ENCODE results near the gene SELENOT. TPM values are rescaled to one million over a fixed set of nuclear protein-coding genes. Genes with fewer than 3 reads are reported as not detected.
A peak's percentile ranks its signal among the peaks of the same experiment; 100 is the strongest.
"Not testable (repeated sequence)": the region's sequence is repeated elsewhere in the genome, so short reads cannot be mapped to it uniquely, and the experiment has no call there.

The SELENOT gene
- total RNA-seq, 2 experiments from 2014 or later = 124 to 130 TPM

GRCh38 chr3:150594150-150594549 is 9.0 kb upstream of the SELENOT start:
- H3K27ac Mint-ChIP-seq = no peak overlapping the region
- H3K9me3 Mint-ChIP-seq = no peaks in the 10 kb centered on the region
- no peak overlapping the region for H3K4me3 Mint-ChIP-seq
- peaks cover under 1% of the 10 kb centered on the region for H3K36me3 Mint-ChIP-seq (ENCODE audit: low read depth)
- H3K4me1 Mint-ChIP-seq = peaks cover 10% of the 10 kb centered on the region
- no peak for DNase-seq
- no peaks in the 10 kb centered on the region for H3K27me3 Mint-ChIP-seq
- ChIA-PET CTCF (interaction anchor here (0.6 to 1.0 kb wide), 2 partner anchors 27 to 117 kb away, joined by 3 to 6 read pairs; no protein-coding TSS in a partner anchor), POLR2A (interaction anchor here (2.2 to 3.3 kb wide), 2 partner anchors 9 to 169 kb away, joined by 9 to 27 read pairs; partner anchors contain the start of genes SELENOT and SIAH2)

GRCh38 chr3:150597646-150598045 is 5.5 kb upstream of the SELENOT start:
- Mint-ChIP-seq H3K27ac (no peak overlapping the region), H3K27me3 (no peaks in the 10 kb centered on the region), H3K4me3 (no peak overlapping the region), H3K9me3 (no peaks in the 10 kb centered on the region), H3K4me1 (peaks cover 28% of the 10 kb centered on the region), H3K36me3 (ENCODE audit: low read depth) (peaks cover 19% of the 10 kb centered on the region)
- POLR2A ChIA-PET = interaction anchor here (1.0 to 1.2 kb wide), 2 partner anchors 51 to 162 kb away, joined by 3 read pairs; partner anchors contain the start of genes EIF2A and SERP1
- no peak for DNase-seq
- CTCF ChIA-PET = interaction anchor here (2.3 kb wide), 1 partner anchor 14 kb away, joined by 8 read pairs; no protein-coding TSS in a partner anchor

GRCh38 chr3:150599611-150600297 is 3.4 kb upstream of the SELENOT start:
- no peak for DNase-seq
- Mint-ChIP-seq H3K27me3 (no peaks in the 10 kb centered on the region), H3K36me3 (ENCODE audit: low read depth) (peaks cover 33% of the 10 kb centered on the region), H3K9me3 (no peaks in the 10 kb centered on the region), H3K27ac (no peak overlapping the region), H3K4me3 (no peak overlapping the region), H3K4me1 (peaks cover 34% of the 10 kb centered on the region)
- ChIA-PET CTCF (no interaction called here), POLR2A (no interaction called here)

GRCh38 chr3:150600647-150601530 is 2.2 kb upstream of the SELENOT start:
- H3K27ac Mint-ChIP-seq, POLR2A ChIA-PET, CTCF ChIA-PET, H3K9me3 Mint-ChIP-seq, DNase-seq, H3K27me3 Mint-ChIP-seq: not testable (repeated sequence)
- peaks cover 42% of the 10 kb centered on the region for H3K4me1 Mint-ChIP-seq
- H3K4me3 Mint-ChIP-seq = peak overlapping the region; percentile 74
- peaks cover 38% of the 10 kb centered on the region for H3K36me3 Mint-ChIP-seq (ENCODE audit: low read depth)

GRCh38 chr3:150602426-150603152 is 532 bp upstream of the SELENOT start:
- ChIA-PET POLR2A (interaction anchor here (0.7 to 3.2 kb wide), 34 partner anchors 9 to 599 kb away, joined by 3 to 99 read pairs (median 4); partner anchors contain the start of genes EIF2A, ERICH6, GPR171 and SERP1), CTCF (interaction anchor here (0.7 to 1.7 kb wide), 9 partner anchors 10 to 194 kb away, joined by 3 to 7 read pairs (median 3); partner anchors contain the start of genes SIAH2 and TSC22D2)
- Mint-ChIP-seq H3K4me3 (peak overlapping the region; percentile 98), H3K9me3 (no peaks in the 10 kb centered on the region), H3K27me3 (no peaks in the 10 kb centered on the region), H3K36me3 (ENCODE audit: low read depth) (peaks cover 55% of the 10 kb centered on the region), H3K4me1 (peaks cover 59% of the 10 kb centered on the region), H3K27ac (peak overlapping the region; percentile 98)
- DNase-seq = no peak

- peak overlapping the region; percentile 98 for H3K27ac Mint-ChIP-seq
- H3K36me3 Mint-ChIP-seq (ENCODE audit: low read depth) = peaks cover 60% of the 10 kb centered on the region
- no peak for DNase-seq
- ChIA-PET CTCF (no interaction called here), POLR2A (interaction anchor here (0.7 to 3.2 kb wide), 10 partner anchors 9 to 601 kb away, joined by 3 to 99 read pairs (median 6); partner anchors contain the start of genes EIF2A, ERICH6, GPR171 and SERP1)
- peak overlapping the region; percentile 98 for H3K4me3 Mint-ChIP-seq
- peaks cover 69% of the 10 kb centered on the region for H3K4me1 Mint-ChIP-seq
- H3K9me3 Mint-ChIP-seq = no peaks in the 10 kb centered on the region
- no peaks in the 10 kb centered on the region for H3K27me3 Mint-ChIP-seq
Observed at GRCh38 chr3:150603980-150604319, 829 bp downstream of the SELENOT start.

- ChIA-PET POLR2A (interaction anchor here (0.7 to 1.8 kb wide), 7 partner anchors 8 to 594 kb away, joined by 3 to 11 read pairs (median 3); partner anchors contain the start of genes EIF2A, ERICH6, SERP1 and SIAH2), CTCF (interaction anchor here (0.8 to 1.1 kb wide), 5 partner anchors 8 to 156 kb away, joined by 3 read pairs; no protein-coding TSS in a partner anchor)
- Mint-ChIP-seq H3K4me1 (peaks cover 74% of the 10 kb centered on the region), H3K4me3 (peak overlapping the region; percentile 98), H3K9me3 (no peaks in the 10 kb centered on the region), H3K36me3 (ENCODE audit: low read depth) (peaks cover 48% of the 10 kb centered on the region), H3K27me3 (no peaks in the 10 kb centered on the region), H3K27ac (peak overlapping the region; percentile 58)
- DNase-seq = peak; percentile 29
Observed at GRCh38 chr3:150605998-150606641, 3.0 kb downstream of the SELENOT start.

- Mint-ChIP-seq H3K4me1 (peaks cover 68% of the 10 kb centered on the region), H3K27ac (no peak overlapping the region), H3K9me3 (no peaks in the 10 kb centered on the region), H3K4me3 (no peak overlapping the region), H3K36me3 (ENCODE audit: low read depth) (peaks cover 47% of the 10 kb centered on the region), H3K27me3 (no peaks in the 10 kb centered on the region)
- POLR2A ChIA-PET = interaction anchor here (1.8 to 1.9 kb wide), 2 partner anchors 63 to 156 kb away, joined by 4 to 7 read pairs; partner anchors contain the start of gene SIAH2
- CTCF ChIA-PET = no interaction called here
- no peak for DNase-seq
Observed at GRCh38 chr3:150607267-150608065, 4.3 kb downstream of the SELENOT start.

GRCh38 chr3:150609988-150610387 is 6.9 kb downstream of the SELENOT start:
- DNase-seq = no peak
- Mint-ChIP-seq H3K27ac (peak overlapping the region; percentile 11), H3K4me1 (peaks cover 81% of the 10 kb centered on the region), H3K27me3 (no peaks in the 10 kb centered on the region), H3K36me3 (ENCODE audit: low read depth) (peaks cover 52% of the 10 kb centered on the region), H3K9me3 (peaks cover 2% of the 10 kb centered on the region), H3K4me3 (no peak overlapping the region)
- ChIA-PET POLR2A (interaction anchor here (1.2 to 1.3 kb wide), 2 partner anchors 64 to 152 kb away, joined by 5 read pairs; partner anchors contain the start of genes EIF2A and SERP1), CTCF (interaction anchor here (0.6 kb wide), 1 partner anchor 112 kb away, joined by 5 read pairs; no protein-coding TSS in a partner anchor)

- peaks cover 76% of the 10 kb centered on the region for H3K4me1 Mint-ChIP-seq
- CTCF ChIA-PET = interaction anchor here (1.1 kb wide), 1 partner anchor 151 kb away, joined by 3 read pairs; no protein-coding TSS in a partner anchor
- H3K36me3 Mint-ChIP-seq (ENCODE audit: low read depth) = peaks cover 52% of the 10 kb centered on the region
- POLR2A ChIA-PET = no interaction called here
- H3K27ac Mint-ChIP-seq = no peak overlapping the region
- H3K4me3 Mint-ChIP-seq = no peak overlapping the region
- H3K9me3 Mint-ChIP-seq = peaks cover 2% of the 10 kb centered on the region
- DNase-seq = no peak
- H3K27me3 Mint-ChIP-seq = no peaks in the 10 kb centered on the region
Observed at GRCh38 chr3:150610785-150611184, 7.7 kb downstream of the SELENOT start.

GRCh38 chr3:150611666-150612065 is 8.5 kb downstream of the SELENOT start:
- no peak overlapping the region for H3K27ac Mint-ChIP-seq
- no peaks in the 10 kb centered on the region for H3K27me3 Mint-ChIP-seq
- peaks cover 46% of the 10 kb centered on the region for H3K36me3 Mint-ChIP-seq (ENCODE audit: low read depth)
- ChIA-PET CTCF (interaction anchor here (1.1 to 2.6 kb wide), 3 partner anchors 9 to 150 kb away, joined by 3 to 7 read pairs (median 3); partner anchors contain the start of genes ERICH6 and SELENOT), POLR2A (interaction anchor here (3.2 kb wide), 1 partner anchor 8 kb away, joined by 37 read pairs; the partner anchor contains the start of gene SELENOT)
- DNase-seq = no peak
- H3K4me1 Mint-ChIP-seq = peaks cover 69% of the 10 kb centered on the region
- no peak overlapping the region for H3K4me3 Mint-ChIP-seq
- H3K9me3 Mint-ChIP-seq = peaks cover 3% of the 10 kb centered on the region

Data from activated CD4-positive, alpha-beta memory T cell treated with anti-CD3 and anti-CD28 coated beads, Interleukin-2, amount 10 ng/mL, durations not matched to agents 7 days and 5 days (primary cell).